ENCODE results near the gene RABEP1.
"Not testable (repeated sequence)": the region's sequence is repeated elsewhere in the genome, so short reads cannot be mapped to it uniquely, and the experiment has no call there.

Gene RABEP1

DNA sequence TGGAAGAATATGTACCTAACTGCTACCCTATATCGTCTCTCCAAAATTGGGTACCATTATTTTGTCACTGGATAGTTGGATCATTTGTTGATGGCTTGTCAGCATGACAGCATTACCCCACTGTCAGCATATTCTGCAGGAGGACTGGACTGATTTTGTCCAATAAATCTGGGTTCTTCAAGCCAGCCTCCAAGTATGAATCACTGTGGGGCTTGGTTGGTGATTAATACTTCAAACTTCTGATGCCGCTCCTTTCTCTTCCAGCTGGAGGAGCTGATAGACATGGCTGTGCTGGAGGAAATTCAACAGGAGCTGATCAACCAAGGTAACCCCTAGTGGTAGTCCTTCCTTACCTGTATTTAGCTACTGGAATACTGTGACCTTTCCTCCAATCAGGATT is 140.4 kb downstream of the RABEP1 start:
- DNase-seq (ENCODE audit: low spot score) = no peak

DNA sequence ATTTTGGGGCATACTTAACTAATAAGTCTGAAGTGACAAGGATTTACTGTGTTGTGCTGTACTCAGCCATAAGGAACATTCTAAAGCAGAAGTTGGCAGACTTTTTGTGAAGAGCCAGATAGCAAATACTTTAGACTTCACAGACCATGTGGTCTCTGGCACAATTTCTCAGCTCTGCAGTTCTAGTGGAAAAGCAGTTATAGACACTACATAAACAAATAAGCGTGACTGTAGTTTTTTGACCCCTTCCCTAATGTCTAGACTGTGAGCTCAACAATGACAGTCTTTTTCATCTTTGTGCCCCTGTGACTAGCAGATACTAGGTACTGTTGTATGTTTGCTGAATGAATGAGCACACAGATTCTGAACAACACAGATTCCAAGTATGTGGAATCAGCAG is 142.8 kb downstream of the RABEP1 start:
- no peak for DNase-seq (ENCODE audit: low spot score)

GRCh38 chr17:5425826-5426225 is 143.7 kb downstream of the RABEP1 start:
- DNase-seq (ENCODE audit: low spot score) = no peak

DNA sequence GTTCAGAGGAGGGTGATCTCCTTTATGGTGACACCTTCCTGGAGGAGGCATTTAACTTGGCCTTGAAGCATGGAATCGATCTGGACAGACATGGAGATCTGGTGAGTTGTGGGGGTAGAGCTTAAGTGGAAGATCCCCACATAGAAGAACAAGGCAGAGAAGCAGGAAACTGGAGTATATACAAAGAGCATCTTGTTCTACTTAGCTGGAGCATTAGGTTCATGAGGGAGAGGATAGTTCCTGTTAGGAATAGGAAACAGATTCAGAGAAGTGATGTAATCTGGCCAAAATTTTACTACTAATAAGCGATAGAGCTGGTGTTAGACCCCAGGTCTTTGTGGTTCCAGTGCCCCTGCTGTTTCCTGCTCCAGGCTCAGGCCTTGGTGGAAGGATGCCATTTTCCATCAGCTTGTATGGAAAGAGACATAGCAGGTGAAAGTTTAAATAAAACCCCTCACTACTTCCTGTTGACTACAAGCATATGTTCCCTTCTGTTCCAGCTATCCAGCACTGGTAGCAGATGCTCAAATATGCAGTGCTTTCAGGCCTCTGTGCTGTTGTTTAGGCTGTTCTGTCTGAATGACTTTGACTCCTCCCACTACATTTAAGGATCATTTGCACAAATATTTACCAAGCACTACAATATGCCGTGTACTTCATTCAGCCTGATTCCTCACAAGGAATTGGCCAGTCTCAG is 147.3 kb downstream of the RABEP1 start:
- DNase-seq (ENCODE audit: low spot score) = no peak

GRCh38 chr17:5430413-5430999 is 148.4 kb downstream of the RABEP1 start:
- DNase-seq (ENCODE audit: low spot score) = no peak

- DNase-seq (ENCODE audit: low spot score) = not testable (repeated sequence)
Measured at GRCh38 chr17:5431234-5431633, 149.2 kb downstream of the RABEP1 start.

DNA sequence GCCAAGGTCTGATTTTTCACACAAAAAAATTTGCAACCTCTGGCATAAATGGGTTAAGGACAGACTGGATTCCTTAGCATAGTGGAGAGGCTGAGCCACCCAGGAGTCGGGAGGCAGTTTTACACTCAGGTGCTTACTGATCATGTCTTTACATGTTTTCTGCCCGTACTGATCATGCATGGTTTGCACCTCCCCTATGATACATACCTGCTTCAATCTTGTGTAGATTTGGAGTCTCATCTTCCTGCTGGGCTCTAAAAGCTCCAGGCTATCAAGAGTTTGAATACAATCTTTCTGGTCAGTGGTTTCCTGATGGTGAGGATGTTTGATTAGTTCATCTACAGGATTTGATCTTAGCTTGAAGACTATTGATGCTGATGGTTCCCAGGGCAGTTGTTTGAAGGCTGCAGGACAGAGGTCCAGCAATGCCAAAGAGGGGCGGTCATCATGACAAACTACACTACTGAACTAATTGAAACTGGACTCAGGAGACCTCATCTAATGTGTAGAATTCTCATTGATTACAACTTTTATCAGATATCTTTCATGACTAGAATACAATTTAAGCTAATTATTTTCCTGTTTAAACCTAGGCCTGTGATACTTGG is 150.0 kb downstream of the RABEP1 start:
- no peak for DNase-seq (ENCODE audit: low spot score)

- DNase-seq (ENCODE audit: low spot score) = no peak
Measured at GRCh38 chr17:5434984-5435383, 152.9 kb downstream of the RABEP1 start.
